ENCODE measurements around the gene KDM4C.
"Not testable (repeated sequence)": the region's sequence is repeated elsewhere in the genome, so short reads cannot be mapped to it uniquely, and the experiment has no call there.

Gene KDM4C

GRCh38 chr9:6787793-6788161 is 30.0 kb downstream of the KDM4C start:
- no peak for TF ChIP-seq CTCF (conservative IDR thresholded peaks at IDR 0.05; ENCODE audit: low read depth, low read length)
- DNase-seq (ENCODE audit: low read depth): no peak
- no peak overlapping the region for H3K4me3 ChIP-seq (ENCODE audit: low read length)

GRCh38 chr9:6788162-6789016 is 30.6 kb downstream of the KDM4C start:
- no peak overlapping the region for H3K4me3 ChIP-seq (ENCODE audit: low read length)
- no peak for DNase-seq (ENCODE audit: low read depth)
- no peak for TF ChIP-seq CTCF (conservative IDR thresholded peaks at IDR 0.05; ENCODE audit: low read depth, low read length)

GRCh38 chr9:6789017-6789338 is 31.2 kb downstream of the KDM4C start:
- H3K4me3 ChIP-seq (ENCODE audit: low read length); DNase-seq (ENCODE audit: low read depth): not testable (repeated sequence)

GRCh38 chr9:6790866-6791265 is 33.1 kb downstream of the KDM4C start:
- DNase-seq (ENCODE audit: low read depth): no peak
- no peak for TF ChIP-seq CTCF (conservative IDR thresholded peaks at IDR 0.05; ENCODE audit: low read depth, low read length)
- H3K4me3 ChIP-seq (ENCODE audit: low read length): no peak overlapping the region

GRCh38 chr9:6793203-6793602 is 35.4 kb downstream of the KDM4C start:
- no peak overlapping the region for H3K4me3 ChIP-seq (ENCODE audit: low read length)
- no peak for TF ChIP-seq CTCF (conservative IDR thresholded peaks at IDR 0.05; ENCODE audit: low read depth, low read length)
- no peak for DNase-seq (ENCODE audit: low read depth)

- H3K4me3 ChIP-seq (ENCODE audit: low read length): no peak overlapping the region
- DNase-seq (ENCODE audit: low read depth): no peak
- TF ChIP-seq CTCF (conservative IDR thresholded peaks at IDR 0.05; ENCODE audit: low read depth, low read length): no peak
Observed at GRCh38 chr9:6794936-6795335, 37.2 kb downstream of the KDM4C start.

DNA sequence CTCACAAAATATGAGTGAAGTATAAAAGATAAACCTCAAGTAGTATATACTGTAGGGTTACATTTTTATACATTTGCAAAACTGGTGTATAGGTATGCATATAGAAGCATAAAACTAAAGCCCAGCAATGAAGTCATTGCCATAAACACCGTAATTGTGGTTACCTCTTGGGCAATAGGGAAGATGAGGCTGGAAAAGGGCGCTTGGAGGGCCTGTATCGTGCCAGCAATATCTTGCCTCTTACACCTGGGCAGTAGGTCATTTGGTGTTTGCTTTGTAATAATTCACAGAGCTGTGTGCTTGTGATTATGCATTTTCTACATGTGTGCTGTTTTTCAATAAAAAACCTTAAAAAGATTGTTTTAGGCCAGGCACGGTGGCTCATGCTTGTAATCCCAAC is 45.2 kb downstream of the KDM4C start:
- DNase-seq (ENCODE audit: low read depth): no peak
- TF ChIP-seq CTCF (conservative IDR thresholded peaks at IDR 0.05; ENCODE audit: low read depth, low read length): no peak
- H3K4me3 ChIP-seq (ENCODE audit: low read length): no peak overlapping the region
